Suprapubic skin (tissue), 4 donors: ENCODE results near the gene UGT3A2. TPM values are rescaled to one million over a fixed set of nuclear protein-coding genes. Genes with fewer than 3 reads are reported as not detected.

Source experiments
- DNase-seq, 2 donors: peaks; one replicate each; pipeline ENCODE4 v3.0.0-alpha.2; 2019; ENCODE audit warnings: low spot score in 2 of 2
- H3K27ac ChIP-seq: fragments of 200-600 bp; sonication (generic); one replicate; pipeline ENCODE4 v1.5.1; 2019
- H3K27me3 ChIP-seq: fragments of 200-600 bp; sonication (generic); one replicate; pipeline ENCODE4 v1.5.1; 2019
- H3K36me3 ChIP-seq: fragments of 200-600 bp; sonication (generic); one replicate; pipeline ENCODE4 v1.5.1; 2019
- H3K4me1 ChIP-seq: fragments of 200-600 bp; sonication (generic); one replicate; pipeline ENCODE4 v1.5.1; 2019
- H3K4me3 ChIP-seq: fragments of 200-600 bp; sonication (generic); one replicate; pipeline ENCODE4 v1.5.1; 2019; ENCODE audit warnings: mild to moderate bottlenecking
- H3K9me3 ChIP-seq: fragments of 200-600 bp; sonication (generic); one replicate; pipeline ENCODE4 v1.5.1; 2019
- EP300 ChIP-seq: sonication (generic); formaldehyde crosslinking; IDR thresholded peaks from one replicate; pipeline ENCODE4 v1.6.1; 2017; ENCODE audit warnings: antibody characterized with exemption
- POLR2A ChIP-seq, 2 donors: fragments of 450-650 bp; IDR thresholded peaks; one replicate each; pipeline ENCODE4 v1.6.1; 2017; ENCODE audit warnings: antibody characterized with exemption in 2 of 2, mild to moderate bottlenecking in 2 of 2, moderate library complexity in 2 of 2
- POLR2AphosphoS5 ChIP-seq, 3 donors: sonication (generic); formaldehyde crosslinking; IDR thresholded peaks; one replicate each; pipeline ENCODE4 v1.6.1; 2017; ENCODE audit warnings: antibody characterized with exemption in 3 of 3
- WGBS: methylation state at CpG from one replicate; pipeline ENCODE4 v1.1.5; 2018; 5-methylcytosine and 5-hydroxymethylcytosine counted together
- total RNA-seq, 4 donors: library from RNA; depleted of rRNA; stranded (reverse); fragments of >200 nt; gene quantifications; one replicate each; pipeline ENCODE4 v1.1.0, GENCODE V29; 2016
- TF ChIP-seq, protein P1 (sequence below), 2 donors: fragments of 200-600 bp in 1 of 2; fragments of 450-650 bp in 1 of 2; sonication (generic) in 1 of 2; IDR thresholded peaks; one replicate each; pipeline ENCODE4 v1.5.1; 2016 to 2019; ENCODE audit warnings: antibody characterized with exemption in 2 of 2, mild to moderate bottlenecking in 1 of 2, moderate library complexity in 1 of 2

UGT3A2 gene
- total RNA-seq, 4 donors from 2014 or later, result 5.7 to 17.8 (median 7.8) TPM; not detected in 1

DNA sequence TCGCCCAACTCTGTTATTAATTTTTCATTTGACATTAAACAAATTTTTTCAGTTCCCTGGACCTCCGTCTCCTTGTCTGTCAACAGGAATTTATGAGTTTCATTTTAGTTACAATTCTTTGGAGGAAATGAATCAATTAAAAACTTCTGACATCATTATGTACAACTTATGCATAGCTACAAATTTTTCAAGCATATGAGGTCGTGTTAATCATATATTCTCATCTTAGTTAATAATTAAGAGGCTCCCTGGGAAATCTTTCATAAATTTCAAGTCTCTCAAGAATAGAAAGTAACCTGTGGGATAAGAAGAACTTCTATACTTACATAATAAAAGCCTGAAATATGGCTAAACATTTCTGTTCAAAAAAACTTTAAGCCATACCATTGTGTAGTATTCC is 78.9 kb downstream of the UGT3A2 start:
- peaks cover 16% of the 10 kb centered on the region for H3K27me3 ChIP-seq
- no peak overlapping the region for H3K27ac ChIP-seq
- H3K4me3 ChIP-seq, result no peak overlapping the region
- no peaks in the 10 kb centered on the region for H3K36me3 ChIP-seq
- no peaks in the 10 kb centered on the region for H3K4me1 ChIP-seq
- WGBS, result 63% methylated on average over 3 of the region's 3 CpGs
- DNase-seq, result no peak
- TF ChIP-seq, protein P1, sequence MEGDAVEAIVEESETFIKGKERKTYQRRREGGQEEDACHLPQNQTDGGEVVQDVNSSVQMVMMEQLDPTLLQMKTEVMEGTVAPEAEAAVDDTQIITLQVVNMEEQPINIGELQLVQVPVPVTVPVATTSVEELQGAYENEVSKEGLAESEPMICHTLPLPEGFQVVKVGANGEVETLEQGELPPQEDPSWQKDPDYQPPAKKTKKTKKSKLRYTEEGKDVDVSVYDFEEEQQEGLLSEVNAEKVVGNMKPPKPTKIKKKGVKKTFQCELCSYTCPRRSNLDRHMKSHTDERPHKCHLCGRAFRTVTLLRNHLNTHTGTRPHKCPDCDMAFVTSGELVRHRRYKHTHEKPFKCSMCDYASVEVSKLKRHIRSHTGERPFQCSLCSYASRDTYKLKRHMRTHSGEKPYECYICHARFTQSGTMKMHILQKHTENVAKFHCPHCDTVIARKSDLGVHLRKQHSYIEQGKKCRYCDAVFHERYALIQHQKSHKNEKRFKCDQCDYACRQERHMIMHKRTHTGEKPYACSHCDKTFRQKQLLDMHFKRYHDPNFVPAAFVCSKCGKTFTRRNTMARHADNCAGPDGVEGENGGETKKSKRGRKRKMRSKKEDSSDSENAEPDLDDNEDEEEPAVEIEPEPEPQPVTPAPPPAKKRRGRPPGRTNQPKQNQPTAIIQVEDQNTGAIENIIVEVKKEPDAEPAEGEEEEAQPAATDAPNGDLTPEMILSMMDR (IDR thresholded peaks at IDR 0.05), result no peak
- TF ChIP-seq EP300 (no peak), POLR2AphosphoS5 (IDR thresholded peaks at IDR 0.05) (no peak), POLR2A (IDR thresholded peaks at IDR 0.05) (no peak)
- H3K9me3 ChIP-seq, result no peaks in the 10 kb centered on the region

Other genes starting within 250 kb of the UGT3A2 start
- gene IL7R, start 210.0 kb downstream of the UGT3A2 start, total RNA-seq, result 1 to 10 TPM in 3 of 4 donors, under 1 TPM in 1; 0.73 to 7.1 (median 4.2) TPM
- gene CAPSL, start 128.3 kb downstream of the UGT3A2 start, total RNA-seq, result not detected
- under 1 TPM in 2 of 4 donors, not detected in 2; 0.13 to 0.19 TPM for gene UGT3A1, start 75.5 kb downstream of the UGT3A2 start, total RNA-seq
- gene LMBRD2, start 85.0 kb upstream of the UGT3A2 start, total RNA-seq, result 10 to 100 TPM in 3 of 4 donors, 1 to 10 TPM in 1; 9.5 to 17.1 (median 11.1) TPM
- 10 to 100 TPM; 10.7 to 20.8 (median 13.5) TPM for gene SKP2, start 85.2 kb upstream of the UGT3A2 start, total RNA-seq
- 10 to 100 TPM; 12.3 to 18.4 (median 15.7) TPM for gene NADK2, start 175.0 kb upstream of the UGT3A2 start, total RNA-seq
- 1 to 10 TPM in 3 of 4 donors, under 1 TPM in 1; 0.95 to 2.8 (median 1.5) TPM for gene RANBP3L, start 235.0 kb upstream of the UGT3A2 start, total RNA-seq